HG03571 (cell line): ENCODE measurements around the gene ZNF469.

Experiments
- ATAC-seq: cut with Tn5 transposase; IDR thresholded peaks from one replicate; pipeline ENCODE4 v1.9.1; 2021; ENCODE audit not compliant: unreplicated experiment

Gene ZNF469

GRCh38 chr16:88376835-88377726, 5.7 kb upstream of the ZNF469 start:
- no peak for ATAC-seq

DNA sequence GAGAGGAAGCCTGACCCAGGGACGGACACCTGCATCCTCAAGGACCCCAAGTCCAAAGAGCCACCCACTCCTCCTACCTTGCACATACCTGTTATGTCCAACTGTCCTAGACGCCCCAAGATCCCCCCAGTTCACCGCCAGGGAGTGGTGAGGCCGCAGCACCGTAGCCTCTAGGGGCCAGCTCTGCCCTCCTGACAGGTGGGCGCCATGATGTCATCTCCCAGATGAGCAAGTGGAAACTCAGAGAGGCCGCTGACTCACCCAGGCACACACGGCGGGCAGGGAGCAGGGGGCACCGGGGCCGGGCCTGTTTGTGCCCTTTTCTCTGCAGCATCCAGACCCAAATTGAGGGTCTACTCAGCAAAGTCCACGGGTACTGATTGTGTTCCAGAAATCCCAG, 4.8 kb upstream of the ZNF469 start:
- no peak for ATAC-seq

- ATAC-seq = no peak
Measured at GRCh38 chr16:88378401-88378800, 4.4 kb upstream of the ZNF469 start.

DNA sequence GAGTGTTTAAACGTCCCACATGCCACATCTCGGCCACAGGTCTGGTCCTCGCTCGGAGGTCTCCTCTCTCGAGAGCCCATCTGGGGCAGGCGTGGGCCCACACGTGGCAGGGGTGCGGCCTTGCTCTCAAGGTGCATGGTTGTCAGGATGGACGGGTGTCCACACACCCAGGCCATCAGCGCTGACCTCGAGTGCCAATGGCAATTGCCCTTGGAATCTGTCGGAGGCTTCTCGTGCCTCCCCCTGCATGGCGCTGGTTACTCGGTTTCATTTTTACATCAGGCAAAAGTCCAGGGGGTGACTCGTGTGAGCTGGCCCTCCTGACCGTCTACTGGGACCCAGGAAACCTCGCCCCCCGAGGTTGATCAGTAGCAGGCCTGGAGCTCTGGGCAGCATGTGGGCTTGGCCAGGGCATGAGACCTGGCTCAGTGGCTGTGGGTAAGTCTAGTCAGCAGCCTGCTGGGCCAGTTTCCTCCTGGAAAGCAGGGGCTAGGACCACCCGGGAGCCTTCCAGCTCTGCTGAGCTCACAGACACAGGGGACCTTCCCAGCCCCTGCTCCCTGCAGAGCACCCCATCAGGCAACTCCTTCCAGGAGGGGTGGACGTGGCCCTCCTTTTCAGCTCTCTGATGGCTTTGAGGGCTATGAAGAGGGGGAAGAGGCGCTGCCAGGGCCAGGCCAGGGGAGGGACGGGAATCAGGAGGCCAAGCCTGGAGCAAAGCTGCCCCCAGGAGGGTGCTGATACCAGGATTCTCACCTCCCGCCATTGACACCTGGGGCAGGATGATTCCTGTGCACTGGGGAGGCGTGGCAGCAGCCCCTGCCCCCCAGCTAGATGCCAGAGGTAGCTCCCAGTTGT, 3.7 kb upstream of the ZNF469 start:
- ATAC-seq = no peak

GRCh38 chr16:88379694-88380040, 3.1 kb upstream of the ZNF469 start:
- no peak for ATAC-seq

DNA sequence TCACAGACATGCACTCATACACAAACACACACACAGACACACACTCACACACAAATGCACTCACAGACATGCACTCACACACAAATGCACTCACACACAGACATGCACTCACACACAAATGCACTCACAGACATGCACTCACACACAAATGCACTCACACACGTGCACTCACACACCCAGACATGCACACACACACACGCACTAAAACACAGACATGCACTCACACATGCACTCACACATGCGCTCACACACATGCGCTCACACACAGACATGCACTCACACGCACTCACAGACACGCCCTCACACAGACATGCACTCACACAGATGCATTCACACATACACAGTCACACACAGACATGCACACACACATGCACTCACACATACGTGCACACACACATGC, 2.7 kb upstream of the ZNF469 start:
- no peak for ATAC-seq

GRCh38 chr16:88380619-88381018, 2.1 kb upstream of the ZNF469 start:
- no peak for ATAC-seq

- ATAC-seq = no peak
Measured at GRCh38 chr16:88381820-88382451, 823 bp upstream of the ZNF469 start.

DNA sequence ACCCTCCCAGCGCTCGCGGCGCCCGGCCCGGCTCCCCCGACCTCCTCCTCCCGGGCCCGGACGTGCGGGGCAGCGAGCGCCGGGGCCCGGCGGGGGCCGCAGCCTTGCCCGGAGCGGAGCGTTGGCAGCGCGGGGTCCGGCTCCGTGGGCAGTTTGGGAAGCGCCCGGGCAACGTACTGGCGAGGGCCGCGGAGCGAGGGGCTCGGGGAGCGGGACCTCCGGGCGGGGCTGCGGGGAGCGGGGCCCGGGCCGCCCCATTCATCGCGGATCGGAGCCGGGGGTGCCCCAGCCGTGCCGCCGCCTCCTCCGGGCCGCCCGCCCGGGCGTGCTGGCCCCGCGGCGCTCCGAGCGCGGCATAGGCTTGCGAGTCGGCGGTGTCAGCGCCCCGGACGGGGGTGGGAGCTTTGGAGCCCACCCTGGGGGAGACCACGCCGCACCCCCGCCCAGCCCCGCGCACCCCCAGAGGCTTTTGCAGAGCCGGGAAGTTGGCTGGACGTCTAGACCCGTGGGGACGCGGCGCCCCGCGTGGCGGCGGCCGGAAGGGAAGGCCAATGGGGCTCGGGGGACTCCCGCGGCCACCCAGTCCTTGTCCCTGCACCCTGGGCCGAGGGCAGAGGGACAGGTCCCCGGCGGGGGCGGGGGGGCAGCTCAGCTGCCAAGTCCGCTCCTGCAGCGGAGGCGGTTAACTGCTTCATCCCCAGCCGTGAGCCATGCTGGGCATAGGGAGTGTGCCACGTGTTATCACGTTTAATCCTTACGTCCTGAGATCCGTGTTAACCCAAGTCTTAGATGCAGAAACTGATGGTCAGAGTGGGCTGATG, 852 bp downstream of the ZNF469 start:
- ATAC-seq = no peak

- no peak for ATAC-seq
Measured at GRCh38 chr16:88384222-88385111, 1.7 kb downstream of the ZNF469 start.

DNA sequence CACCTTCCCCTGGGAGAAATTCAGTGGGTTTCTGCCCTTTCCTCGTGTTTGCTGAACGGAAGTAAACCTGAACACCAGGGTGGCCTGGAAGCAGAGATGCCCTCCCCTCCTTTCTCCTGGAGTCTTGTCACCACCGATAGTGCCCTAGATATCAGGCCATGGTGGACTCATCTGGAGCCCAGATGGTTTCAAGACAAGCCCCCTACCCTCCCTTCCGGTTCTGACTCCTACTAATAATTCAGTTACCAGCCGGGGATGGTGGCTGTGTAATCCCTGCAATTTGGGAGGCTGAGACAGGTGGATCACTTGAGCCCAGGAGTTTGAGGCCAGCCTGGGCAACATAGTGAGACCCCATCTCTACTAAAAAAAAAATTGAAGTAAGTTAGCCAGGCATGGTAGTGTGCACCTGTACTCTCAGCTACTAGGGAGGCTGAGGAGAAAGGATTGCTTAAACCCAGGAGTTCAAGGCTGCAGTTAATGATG, 2.4 kb downstream of the ZNF469 start:
- no peak for ATAC-seq

DNA sequence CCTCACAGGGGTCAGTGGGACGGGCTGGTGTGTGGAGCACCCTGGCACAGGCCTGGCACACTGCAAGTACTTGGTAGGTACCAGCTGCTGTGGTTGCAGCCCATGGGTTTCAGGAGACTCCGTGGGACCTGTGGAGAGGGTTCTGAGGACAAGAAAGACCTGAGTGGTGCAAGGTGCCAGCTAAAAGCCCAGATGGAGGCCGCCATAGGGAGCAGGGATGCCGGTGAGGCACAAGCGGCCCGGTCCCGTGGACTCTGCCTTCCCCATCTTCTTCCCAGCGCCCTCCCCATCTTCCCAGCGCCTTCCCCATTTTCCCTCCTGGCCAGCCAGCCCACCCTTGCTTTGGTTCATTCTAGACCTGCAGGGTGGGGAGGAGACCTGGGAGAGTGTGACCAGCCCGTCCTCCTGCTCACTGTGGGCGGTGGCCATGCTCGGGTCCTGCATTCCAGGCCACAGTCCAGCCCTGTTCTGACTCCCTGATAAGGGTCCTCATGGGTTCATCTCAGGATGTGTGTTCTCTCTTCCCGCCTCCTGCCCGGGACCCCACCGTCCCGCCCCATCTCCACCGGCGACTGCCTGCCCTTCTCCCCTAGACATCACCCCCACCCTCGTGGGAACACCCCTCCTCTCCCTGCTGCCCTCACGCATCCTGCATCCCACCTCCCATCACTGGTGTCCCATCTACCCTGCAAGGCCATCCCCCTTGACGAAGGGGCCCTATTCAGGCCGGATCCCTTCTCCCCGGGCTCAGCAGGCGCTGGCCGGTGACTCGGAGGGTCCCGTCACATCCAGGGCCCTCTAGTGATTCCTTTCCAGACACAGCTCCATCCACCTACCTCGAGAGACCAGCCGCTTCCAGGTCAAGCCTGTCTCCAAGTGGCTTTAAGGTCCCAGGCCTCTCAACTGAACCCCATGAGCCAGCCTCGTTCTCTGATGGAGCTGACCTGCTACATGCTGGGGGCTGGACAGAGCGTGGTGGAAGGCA, 3.4 kb downstream of the ZNF469 start:
- no peak for ATAC-seq

- no peak for ATAC-seq
Measured at GRCh38 chr16:88387180-88387765, 4.5 kb downstream of the ZNF469 start.

DNA sequence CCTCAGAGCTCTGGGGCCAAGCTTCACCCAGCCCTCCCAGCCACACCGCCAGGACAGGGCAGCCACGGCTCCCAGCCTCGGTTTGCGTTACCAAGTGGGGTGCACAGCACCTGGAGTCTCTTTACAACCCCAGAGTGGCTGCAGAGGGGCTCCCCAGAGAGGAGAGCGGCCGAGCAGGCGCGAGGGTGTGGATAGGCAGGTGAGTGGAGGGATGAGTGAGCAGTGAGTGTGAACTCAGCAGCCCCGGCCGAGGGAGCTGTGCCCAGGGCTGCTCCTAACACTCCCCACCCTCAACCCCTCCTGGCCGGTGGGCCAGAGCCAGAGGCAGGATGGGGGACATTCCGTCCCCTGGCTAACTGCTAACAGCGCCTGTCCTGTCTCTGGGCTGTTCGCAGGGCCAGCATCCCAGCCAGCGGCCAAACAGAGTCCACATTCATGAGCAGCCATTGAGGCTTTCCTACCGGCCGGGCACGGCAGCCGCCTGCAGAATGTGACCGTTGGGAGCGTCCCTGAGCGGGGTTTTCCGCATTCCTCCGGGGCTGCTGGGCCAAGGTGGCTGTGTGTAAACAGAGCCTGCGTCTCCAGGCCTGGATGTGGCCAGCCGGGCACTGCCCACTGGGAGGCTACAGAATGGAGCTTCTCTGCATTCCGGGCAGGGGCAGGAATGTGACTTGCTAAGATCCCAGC, 5.3 kb downstream of the ZNF469 start:
- no peak for ATAC-seq

DNA sequence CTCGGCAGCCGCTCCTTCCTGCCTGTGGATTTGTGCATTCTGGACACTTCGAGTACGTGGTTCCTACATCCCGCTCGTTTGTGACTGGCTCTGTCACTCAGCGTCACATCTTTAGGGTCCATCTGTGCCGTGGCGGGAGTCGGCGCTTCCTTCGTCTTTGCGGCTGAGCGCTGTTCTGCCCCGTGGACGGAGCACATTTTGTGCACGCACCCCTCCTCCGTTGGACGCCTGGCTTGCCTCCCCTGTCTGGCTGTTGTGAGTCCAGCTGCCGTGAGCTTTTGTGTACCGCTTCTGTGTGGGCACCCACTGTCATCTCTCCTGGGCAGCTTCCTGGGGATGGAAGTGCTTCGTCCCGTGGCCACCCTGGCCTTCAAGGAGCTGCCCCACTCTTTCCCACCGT, 6.4 kb downstream of the ZNF469 start:
- ATAC-seq = no peak

DNA sequence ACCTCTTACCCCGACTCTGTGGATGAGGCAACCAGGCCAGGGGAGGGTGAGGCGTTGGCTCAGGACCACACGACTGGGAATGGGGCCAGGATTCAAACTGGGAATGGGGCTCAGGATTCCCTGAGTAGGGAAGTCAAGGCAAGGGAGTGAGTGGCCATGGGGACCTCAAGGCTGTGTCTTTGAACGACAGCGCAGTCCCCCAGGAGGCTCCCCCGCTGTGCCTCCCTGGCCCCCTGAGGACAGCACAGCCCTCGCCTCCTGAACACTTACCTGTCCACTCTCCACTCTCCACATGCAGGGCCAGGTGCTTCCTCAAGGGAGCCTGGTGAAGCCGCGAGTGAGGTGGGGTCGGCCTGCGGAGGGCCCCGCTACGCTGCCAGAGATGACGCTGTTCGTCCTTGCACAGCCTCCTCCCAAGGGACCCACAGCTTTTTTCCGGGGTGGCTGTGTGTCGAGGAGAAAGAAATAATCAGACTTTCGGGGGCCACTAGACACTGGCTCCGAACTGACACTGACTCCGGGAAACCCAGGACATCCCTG, 6.9 kb downstream of the ZNF469 start:
- no peak for ATAC-seq

DNA sequence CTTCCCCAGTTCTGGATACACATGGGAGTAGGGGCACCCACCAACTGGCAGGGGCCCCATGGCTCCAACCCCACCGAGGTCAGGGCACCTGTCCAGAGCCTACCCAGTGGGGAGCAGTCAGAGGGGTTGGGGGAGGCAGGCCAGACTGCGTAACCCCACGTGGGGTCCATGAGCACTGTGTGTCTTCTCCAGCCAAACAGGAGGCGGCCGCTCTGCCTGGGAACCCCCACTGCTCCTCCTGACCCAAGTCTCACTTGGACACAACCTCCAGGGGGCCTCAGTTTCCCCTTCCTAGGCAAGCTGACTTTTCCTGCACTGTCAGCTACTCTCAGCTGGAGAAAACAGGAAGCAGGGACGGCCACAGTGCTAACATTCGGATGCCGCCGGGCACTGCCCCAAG, 7.5 kb downstream of the ZNF469 start:
- no peak for ATAC-seq
